H1 (cell line): ENCODE data around the gene CNTNAP3B. TPM values are rescaled to one million over a fixed set of nuclear protein-coding genes. Genes with fewer than 3 reads are reported as not detected.

Experiments used
- polyA plus RNA-seq, 7 experiments: library from polyadenylated mRNA; depleted of rRNA in 3 of 7; stranded (reverse) in 5 of 7; unstranded in 2 of 7; fragments of >200 nt in 5 of 7; fragments of 200-250 nt in 2 of 7; gene quantifications; 1 replicate in 5 of 7; 2 replicates in 1 of 7; 4 replicates in 1 of 7; pipeline versions ENCODE4 v1.2.1 to v1.2.3, GENCODE V29; 2011 to 2013; ENCODE audit warnings: missing spikeins in 2 of 7, mixed read lengths in 2 of 7
- small RNA-seq: library from polyadenylated mRNA; stranded (forward); fragments of <200 nt; extraction: miRNeasy Mini kit (QIAGEN cat#:217004); gene quantifications from one replicate; pipeline ENCODE3, GENCODE V24; 2013; ENCODE audit not compliant: insufficient read depth
- total RNA-seq: library from RNA; stranded (reverse); fragmentation: NEBNext Ultra II Directional; extraction: Animal tissue kit (Norgen Biotek cat#: 25700); gene quantifications from 2 replicates; pipeline ENCODE4 v1.2.1, GENCODE V29; 2021

CNTNAP3B gene
- total and polyA plus RNA-seq, 2 of the 8 experiments (the other 6 are each of a cell fraction or from before 2014, with no cell fraction given) = 1.3 to 2.9 TPM

Small RNAs within 50 kb of the gene (small RNA-seq; reads per million reads assigned to genes)
- not detected for gene RN7SL343P

Other genes with a start within 250 kb of the CNTNAP3B start
- gene SPATA31A6, start 54.2 kb upstream of the CNTNAP3B start, total RNA-seq = not detected in 2 replicates
- gene SPATA31A6, start 54.2 kb upstream of the CNTNAP3B start, polyA plus RNA-seq (2011; rRNA removed) = 0.11 and 0.20 TPM in 2 replicates